Stimulated activated CD8-positive, alpha-beta memory T cell treated with anti-CD3 and anti-CD28 coated beads, Interleukin-7, amount 100 ng/mL, for 48 hours (primary cell): Measurements from ENCODE around the gene SUSD1.
"Not testable (repeated sequence)": the region's sequence is repeated elsewhere in the genome, so short reads cannot be mapped to it uniquely, and the experiment has no call there.

Source experiments
- DNase-seq, 2 donors: peaks; one replicate each; pipeline ENCODE4 v3.0.0-alpha.2; 2020; ENCODE audit warnings: low read depth in 1 of 2; ENCODE audit errors: extremely low read depth in 1 of 2

The SUSD1 gene

DNA sequence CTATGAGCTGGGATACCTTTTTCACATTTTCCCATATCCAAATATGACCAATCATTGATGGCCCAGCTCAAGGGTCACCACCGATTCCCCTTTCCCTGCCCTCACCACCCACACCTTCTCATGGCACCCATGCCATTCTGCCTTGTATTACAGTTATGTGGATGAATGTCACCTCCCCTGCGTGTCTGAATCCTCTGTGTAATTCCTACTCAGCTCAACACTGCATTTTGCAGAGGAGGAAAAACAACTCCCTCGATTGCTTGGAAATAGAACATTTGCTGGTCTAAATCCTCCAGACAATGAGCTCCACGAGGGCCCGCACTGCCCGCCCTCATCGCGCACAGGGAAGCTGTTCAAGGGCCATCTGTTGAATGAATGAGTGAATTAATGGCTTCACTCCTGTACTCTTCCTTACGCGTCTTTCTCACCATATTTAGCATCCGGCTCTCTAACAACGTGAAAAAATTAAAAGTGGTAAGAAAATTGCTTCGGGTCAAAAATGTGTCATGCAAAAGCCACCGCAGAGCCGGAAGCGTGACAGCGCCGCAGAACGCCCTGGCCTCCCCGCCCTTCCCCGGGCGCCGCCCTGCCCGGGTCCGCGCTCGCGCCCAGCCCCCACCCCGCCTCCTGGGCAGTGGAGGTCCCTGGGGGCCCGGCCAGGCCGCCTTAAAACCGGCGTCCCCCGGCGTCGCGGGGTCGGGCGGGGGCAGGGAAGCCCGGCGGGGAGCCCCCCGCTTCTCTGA is 704 bp downstream of the SUSD1 start:
- peak; percentile 60 to 67 for DNase-seq

DNA sequence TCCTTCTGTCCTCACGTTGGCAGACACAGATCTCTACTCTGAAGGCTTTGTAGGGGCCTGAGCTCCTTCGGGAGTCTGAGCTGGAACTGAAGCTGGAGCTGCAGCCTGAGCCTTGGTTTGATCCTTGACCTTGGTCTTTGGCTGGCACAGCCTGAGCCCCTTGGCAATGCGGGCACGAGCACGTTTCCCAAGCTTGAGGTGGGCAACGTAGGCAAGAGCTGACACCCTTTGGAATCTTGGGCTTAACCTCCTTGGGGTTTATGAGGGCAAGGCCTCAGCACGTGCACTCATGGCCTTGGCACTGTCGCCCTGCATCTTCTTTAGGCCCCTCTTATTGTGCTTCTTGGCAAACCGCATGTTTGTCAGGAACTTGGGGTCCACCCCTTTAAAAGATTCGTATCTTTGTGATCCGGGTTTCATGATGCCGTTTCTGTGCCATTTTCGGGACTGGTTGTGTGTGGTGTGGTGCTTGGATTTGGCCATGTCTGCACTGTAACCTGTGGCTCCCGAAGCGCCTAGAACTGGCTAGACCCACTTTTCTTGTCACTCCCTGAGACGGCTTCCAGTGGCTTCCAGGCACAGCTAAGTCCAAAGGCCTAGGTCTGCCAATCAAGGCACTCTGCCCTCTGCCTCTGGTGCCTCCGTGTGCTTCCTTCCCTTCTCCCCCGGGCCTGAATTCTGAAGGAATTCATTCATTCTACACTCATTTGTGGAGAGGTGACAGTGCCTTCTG is 1.4 kb downstream of the SUSD1 start:
- no peak for DNase-seq

DNA sequence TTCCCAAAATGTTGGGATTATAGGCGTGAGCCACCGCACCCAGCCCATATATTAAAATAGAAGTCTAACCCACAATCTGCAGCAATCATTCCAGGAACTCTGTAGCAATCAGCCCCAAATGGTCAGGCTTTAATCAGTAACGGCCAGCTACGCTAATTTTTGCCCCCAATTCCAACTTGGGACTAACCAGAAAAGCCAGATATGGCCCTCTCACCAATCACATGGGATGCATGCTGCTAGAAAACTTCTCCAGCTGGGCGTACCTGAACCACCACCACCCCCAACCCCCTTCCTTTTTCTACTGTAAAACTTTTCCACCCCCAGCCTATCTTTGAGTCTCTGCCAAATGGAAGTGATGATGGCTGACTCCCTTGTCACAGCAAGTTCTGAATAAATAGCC is 4.1 kb downstream of the SUSD1 start:
- DNase-seq: no peak

DNA sequence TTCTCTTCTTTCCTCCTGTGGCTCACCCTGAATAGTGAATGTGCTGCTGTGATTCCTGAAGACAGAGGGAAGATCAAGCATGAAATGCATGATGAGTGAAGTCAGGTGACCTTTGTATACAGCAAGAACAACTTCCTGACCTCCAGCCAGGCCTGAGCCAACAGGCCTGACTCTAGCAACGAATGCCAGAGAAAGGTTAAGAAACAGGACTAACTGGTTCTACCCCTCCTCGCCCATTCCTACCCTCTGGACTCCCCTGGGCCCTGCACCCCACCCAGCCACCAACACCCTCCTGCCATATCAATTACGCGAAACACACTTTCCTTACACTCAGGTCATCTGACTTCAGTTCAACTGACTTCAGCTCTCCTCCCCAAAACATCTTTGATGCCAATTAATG is 4.9 kb downstream of the SUSD1 start:
- no peak for DNase-seq

- DNase-seq: no peak
Measured at GRCh38 chr9:112169368-112169767, 5.7 kb downstream of the SUSD1 start.

- no peak for DNase-seq
Measured at GRCh38 chr9:112168197-112168596, 6.9 kb downstream of the SUSD1 start.

DNA sequence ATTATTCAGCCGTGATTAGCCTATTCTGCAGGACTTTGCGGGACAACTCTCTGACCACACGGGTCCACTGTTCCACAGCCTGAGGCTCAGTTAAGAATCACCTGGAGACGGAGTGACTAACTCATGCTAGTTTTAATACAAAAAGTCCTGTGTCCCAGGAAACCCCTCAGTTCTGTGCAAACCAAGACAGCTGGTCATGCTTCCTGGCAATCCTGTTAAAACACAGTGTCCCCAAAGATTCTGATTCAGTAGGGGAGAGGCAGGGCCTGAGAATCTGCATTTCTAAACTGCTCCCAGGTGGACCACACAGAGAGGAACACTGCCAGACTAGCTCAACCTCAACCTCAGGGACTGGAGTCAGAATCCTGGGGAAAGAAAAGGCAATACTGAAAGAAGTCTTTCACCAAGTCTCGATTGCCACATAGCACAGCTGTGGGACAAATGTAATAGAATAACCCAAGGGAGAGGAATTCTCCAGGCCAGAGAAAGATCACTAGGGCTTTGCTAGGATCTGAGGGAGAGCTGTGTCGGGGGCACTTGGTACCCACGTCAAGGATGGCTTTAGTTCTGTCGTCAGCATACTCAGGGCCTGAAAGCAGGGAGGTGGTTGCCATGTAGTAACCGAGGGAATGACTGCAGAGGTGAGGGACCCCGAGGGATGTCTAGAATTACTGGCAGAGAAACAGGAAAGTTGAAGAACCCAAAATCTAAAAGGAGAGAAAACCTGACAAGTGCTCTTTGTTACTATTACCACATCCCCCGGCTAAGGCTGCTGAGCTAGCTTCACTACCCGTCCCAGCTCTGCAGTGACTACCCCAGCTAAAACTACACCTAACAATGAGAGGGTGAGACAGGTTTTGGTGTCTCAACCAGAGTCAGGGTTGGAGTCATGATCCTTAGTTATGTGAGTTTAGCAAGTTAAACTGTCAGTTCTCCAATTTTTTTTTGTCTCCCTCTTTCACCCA is 8.6 kb downstream of the SUSD1 start:
- DNase-seq: no peak

GRCh38 chr9:112162621-112163413 is 12.3 kb downstream of the SUSD1 start:
- no peak for DNase-seq

- no peak for DNase-seq
Measured at GRCh38 chr9:112159781-112160180, 15.3 kb downstream of the SUSD1 start.

DNA sequence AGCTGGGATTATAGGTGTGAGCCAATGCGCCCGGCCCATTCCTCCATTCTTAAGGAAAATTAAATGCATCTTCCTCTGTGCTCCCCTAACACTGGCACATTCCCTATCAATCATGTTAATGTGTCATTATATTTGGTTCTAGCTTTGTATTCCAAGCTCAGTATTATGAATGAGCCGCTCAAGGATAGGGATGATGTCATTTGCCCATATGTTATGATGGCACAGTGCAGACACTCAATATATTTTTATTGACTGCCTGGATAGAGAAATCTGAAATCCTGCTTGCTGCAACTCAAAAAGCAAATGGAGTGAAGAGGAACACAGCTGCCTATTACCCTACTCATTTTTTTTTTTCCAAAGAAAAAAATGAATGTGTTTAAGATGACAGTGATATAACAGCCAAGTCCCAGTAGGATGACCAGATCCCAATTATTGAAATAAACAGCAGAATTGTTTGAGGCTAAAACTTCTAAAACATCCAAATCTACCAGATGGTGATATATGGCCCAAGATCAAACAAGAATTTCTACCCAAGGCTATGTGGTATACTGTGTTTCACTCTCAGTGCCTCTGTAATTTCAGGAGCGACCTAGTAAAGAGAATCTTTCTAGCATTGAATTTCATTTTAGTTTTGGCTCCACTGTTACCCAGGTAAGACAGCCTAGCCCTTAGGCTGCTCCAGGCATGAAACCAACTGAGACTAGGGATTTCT is 16.3 kb downstream of the SUSD1 start:
- DNase-seq: no peak

DNA sequence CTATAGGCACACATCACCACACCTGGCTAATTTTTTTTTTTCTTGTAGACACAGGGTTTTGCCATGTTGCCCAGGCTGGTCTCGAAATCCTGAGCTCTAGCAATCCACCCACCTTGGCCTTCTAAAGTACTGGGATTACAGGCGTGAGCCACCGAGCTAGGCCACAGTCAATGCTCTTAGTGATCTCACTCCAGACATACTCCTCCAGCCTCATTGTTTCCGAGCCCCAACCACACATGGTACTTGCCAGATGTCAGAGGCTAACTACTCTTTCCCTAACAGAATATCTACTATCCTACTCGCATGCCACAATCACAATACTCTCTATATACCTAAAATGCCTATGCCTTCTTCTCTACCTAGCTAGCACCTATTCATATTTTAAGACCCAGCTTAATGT is 17.1 kb downstream of the SUSD1 start:
- DNase-seq: no peak

DNA sequence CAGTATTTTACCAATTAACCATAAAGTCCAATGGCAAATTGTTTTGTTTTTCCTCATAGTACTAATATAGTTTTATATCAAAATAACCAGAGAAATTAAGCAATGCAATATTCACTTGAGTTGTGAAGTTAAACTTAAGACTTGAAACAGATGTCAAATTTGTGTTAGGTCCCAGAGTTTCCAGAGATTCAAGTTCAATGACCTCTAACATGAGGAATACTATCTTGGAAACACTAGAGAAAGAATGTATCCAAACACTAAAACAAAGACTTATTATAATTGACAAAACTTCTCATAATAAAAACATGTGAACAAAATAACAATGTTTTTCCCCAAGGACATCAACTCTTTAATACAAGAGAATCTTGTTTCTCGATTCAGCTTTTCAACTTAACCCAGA is 18.0 kb downstream of the SUSD1 start:
- no peak for DNase-seq

- no peak for DNase-seq
Measured at GRCh38 chr9:112149211-112149610, 25.9 kb downstream of the SUSD1 start.

DNA sequence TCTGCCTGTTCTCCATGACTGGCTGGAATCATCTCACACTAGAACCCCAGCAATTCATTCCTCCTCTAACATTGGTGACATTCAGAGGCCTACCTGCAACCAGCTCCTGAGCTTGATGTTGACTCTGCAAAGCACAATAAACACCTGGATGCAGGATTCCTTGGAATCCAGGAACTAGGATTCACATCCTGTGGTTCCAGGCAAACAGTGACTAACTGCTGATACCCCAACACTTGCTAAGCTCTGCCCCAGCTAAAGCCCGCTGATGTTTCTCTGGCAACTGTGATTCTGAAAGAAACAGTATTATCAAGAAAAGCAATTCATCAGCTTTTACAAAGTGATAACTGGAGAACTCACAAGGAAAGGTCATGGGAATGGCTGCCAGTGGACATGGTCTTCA is 29.2 kb downstream of the SUSD1 start:
- no peak for DNase-seq

GRCh38 chr9:112144807-112145206 is 30.3 kb downstream of the SUSD1 start:
- no peak for DNase-seq

DNA sequence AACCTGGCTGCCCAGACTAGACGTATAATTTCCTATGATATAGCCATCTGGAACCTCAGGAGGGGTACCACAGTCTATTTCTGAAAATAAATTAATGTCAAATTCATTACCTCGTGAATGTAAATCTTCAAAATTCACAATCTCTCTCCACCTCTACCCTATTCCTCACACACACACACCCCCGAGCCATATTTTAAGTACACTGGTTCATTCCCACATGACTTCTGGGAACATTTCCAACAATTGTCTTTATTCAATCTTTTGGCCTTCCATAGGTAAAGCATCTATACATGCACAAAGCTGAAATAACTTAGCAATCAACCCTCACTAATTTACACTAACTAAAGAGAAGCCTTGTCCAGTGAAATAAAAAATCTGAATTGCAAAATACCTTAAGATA is 32.7 kb downstream of the SUSD1 start:
- DNase-seq: no peak

GRCh38 chr9:112140936-112141335 is 34.2 kb downstream of the SUSD1 start:
- DNase-seq: no peak

DNA sequence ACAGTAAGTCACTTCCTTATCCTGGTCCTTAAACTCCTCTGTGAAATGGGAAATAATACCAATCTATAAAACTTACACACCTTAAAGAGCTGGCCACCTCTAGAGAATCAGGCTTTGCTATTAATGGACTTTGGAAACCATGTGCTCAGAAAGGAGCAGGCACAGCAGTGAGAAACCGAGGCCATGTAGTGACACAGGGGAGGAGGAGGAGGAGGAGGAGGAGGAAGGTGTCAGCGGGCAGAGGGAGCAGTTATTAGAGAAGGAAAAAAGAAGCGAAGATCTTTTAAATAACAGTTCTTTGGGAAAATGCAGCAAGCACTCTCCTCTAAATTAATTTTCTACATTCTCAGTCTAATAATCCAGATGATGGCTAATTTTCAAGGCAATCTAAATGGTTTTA is 38.0 kb downstream of the SUSD1 start:
- DNase-seq: no peak

GRCh38 chr9:112135706-112136105 is 39.4 kb downstream of the SUSD1 start:
- DNase-seq: no peak

- DNase-seq: not testable (repeated sequence)
Measured at GRCh38 chr9:112133806-112134205, 41.3 kb downstream of the SUSD1 start.
